HPDE6-E6E7 (cell line): ENCODE data around the gene OSBPL9.
"Not testable (repeated sequence)": the region's sequence is repeated elsewhere in the genome, so short reads cannot be mapped to it uniquely, and the experiment has no call there.

Source experiments
- DNase-seq: peaks from one replicate; pipeline ENCODE4 v3.0.0; 2011; ENCODE audit warnings: missing footprints; ENCODE audit errors: extremely low spot score

OSBPL9 gene

DNA sequence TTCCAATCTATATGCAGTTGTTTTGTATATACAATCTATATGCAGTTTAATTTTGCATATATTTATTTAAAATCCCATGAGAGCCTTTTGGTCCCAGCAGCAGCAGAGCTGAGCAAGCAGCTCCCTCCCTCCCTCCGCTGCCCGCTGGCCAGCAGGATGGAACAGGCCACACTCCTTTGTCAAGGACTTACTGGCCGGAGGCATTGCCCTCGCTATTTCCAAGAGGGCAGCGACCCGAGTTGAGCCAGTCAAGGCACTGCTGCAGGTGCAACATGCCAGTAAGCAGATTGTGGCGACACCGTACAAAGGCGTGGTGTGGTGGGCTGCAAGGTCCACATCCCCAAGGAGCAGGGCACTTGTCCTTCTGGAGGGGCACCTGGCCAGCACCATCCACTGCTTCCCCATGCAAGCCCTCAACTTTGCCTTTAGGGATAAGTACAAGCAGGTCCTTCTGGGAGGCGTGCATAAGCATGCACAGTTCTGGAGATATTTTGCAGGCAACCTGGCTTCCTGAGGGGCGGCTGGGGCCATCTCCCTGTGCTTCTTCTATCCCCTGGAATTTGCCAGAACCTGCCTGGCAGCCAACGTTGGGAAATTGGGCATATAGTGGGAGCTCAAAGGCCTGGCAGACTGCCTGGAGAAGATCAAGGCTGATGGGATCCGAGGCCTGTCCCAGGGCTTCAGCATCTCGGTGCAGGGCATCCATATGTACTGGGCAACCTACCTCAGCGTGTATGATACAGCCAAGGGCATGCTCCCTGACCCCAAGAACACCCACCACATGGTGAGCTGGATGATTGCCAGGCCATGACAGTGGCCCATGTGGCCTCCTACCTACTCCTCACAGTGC lies 92.2 kb downstream of the OSBPL9 start:
- DNase-seq, result no peak

- no peak for DNase-seq
Measured at GRCh38 chr1:51709951-51710350, 93.1 kb downstream of the OSBPL9 start.

DNA sequence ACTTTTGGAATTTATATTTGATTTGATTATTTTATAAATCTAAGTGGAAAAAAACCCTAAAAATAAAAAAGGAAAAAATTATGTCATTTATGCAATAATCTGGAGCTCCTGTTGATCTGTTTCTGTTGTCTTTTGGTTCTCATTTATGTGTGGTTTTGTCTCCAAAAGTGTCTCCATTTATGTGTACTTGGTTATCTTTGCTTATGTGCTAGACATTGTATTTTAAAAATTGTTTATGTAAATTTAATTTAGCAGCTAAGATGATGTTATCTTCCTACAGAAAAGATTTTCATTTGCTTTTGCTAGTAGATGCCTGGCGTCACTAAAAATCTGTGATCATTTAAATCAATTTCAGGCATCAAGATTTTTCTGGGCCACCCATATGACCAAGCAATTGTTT lies 95.7 kb downstream of the OSBPL9 start:
- DNase-seq, result no peak

DNA sequence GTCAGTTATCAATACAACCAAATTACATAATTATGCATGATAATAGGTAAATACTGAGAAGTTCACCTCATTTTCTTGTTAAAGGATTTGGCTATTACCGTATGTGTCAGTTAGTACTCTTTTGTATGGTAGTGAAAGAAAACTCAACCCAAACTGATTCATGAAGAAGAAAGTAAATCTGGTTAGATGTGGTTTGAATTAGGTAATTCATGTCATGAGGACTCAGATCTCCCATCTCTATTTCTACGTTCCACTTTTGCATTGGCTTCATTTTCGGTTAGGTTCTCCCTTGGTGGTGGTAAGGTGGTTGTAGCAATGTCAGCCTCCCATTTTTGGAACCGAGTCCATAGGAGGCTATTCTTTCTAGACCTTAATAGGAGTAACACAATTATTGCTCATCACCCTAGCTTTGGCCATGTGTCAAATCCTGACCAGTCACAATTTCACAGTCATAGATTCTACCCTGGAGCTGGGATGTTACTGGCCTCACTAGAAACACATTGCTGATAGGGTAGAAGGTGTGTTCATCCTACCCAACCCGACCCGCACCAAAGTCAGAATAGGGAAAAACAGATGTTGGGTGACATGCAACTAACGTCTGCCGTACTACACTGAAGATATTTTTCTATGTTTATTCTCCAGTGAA lies 97.6 kb downstream of the OSBPL9 start:
- no peak for DNase-seq

DNA sequence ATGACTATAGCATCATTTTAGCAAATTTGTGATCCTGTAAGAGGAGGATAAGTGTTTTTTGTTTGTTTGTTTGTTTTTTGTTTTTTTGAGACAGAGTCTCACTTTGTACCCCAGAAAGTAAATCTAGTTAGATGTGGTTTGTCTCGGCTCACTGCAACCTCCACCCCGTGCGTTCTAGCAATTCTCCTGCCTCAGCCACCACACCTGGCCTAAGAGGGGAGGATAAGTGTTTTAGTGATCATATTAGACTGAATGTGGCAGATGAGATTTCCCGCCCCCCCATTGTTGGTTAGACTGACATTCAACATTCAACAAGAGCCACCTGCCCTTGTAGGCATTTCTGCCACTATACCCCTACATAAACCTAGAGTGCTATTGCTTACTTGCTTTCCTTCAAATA lies 98.5 kb downstream of the OSBPL9 start:
- DNase-seq, result no peak

DNA sequence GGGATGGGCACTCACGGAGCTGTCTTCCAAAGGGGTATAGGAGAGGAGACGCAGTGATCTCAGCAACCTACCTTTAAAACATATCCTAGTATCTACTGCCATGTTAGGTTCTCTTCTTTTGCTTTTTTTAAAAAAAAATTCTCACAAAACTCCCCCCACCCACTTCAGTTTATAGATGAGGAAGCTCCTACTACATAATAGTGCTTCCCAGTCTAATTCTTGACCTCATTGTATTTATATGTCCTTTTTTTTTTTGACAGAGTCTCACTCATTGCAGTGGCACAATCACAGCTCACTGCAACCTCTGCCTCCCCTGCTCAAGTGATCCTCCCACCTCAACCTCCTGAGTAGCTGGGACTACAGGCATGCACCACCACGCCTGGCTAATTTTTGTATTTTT lies 99.9 kb downstream of the OSBPL9 start:
- no peak for DNase-seq

DNA sequence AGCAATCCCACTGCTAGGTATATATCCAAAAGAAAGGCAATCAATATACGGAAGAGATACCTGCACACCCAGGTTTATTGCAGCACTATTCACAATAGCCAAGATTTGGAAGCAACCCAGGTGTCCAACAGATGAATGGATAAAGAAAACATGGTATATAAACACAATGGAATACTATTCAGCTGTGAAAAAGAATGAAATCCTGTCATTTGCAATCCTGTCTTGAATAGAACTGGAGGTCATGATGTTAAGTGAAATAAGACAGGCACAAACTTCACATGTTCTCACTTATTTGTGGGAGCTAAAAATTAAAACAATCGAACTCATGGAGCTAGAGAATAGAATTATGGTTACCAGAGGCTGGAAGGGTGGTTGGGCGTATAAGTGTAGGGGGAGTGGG lies 101.0 kb downstream of the OSBPL9 start:
- no peak for DNase-seq

- DNase-seq, result no peak
Measured at GRCh38 chr1:51719146-51719545, 102.3 kb downstream of the OSBPL9 start.

DNA sequence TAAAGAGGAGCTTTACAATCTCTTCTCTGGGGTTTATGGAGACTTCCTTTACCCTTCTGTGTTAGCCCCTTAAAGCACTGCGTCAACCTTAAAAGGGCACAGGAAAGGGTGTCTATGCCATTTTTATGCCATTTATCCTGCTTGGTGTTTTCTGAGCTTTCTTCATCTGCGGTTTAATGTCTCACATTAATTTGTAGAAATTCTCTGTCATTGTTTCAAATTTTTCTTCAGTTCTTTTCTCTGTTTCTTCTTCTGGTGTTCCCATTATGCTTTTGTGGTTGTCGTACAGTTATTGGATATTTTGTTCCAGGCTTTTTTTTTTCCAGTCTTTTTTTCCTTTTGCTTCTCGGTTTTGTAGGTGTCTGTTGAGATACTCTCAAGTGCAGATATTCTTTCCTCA lies 107.9 kb downstream of the OSBPL9 start:
- DNase-seq, result no peak

DNA sequence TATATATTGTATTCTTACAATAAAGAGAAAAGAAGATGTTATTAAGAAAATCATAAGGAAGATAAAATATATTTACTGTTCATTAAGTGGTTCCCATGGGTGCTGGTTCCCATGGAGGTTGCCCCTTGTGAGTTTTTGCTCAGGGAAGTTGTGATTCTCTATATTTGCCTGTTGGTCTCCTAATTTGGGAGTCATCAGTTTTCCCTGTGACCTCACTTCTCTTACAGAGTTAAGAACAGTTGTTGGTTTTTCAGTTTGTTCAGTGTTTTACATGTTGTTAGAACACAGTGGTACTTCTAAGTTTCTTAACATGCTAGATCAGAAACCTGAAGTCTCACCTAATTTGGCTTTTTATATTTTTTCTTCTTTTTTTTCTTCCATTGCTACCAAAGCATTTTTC lies 109.2 kb downstream of the OSBPL9 start:
- no peak for DNase-seq

GRCh38 chr1:51726544-51727225 lies 109.8 kb downstream of the OSBPL9 start:
- DNase-seq, result no peak

DNA sequence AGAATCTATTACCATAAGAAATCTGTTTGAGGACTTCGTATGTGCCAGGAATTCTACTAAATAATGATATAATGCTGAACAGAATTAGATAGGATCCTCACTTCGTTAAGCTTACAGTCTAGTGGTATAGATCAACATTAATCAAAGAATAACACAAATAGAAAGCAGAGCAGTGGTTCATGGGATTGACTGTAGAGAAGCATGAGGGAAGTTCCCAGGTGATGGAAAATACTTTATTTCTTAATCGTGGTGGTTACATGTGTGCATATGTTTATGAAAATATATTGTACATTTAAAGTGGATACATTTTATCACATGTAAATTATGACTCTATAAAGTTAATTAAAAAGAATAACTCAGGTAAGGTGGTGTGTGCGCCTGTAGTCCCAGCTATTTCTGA lies 110.5 kb downstream of the OSBPL9 start:
- DNase-seq, result no peak

DNA sequence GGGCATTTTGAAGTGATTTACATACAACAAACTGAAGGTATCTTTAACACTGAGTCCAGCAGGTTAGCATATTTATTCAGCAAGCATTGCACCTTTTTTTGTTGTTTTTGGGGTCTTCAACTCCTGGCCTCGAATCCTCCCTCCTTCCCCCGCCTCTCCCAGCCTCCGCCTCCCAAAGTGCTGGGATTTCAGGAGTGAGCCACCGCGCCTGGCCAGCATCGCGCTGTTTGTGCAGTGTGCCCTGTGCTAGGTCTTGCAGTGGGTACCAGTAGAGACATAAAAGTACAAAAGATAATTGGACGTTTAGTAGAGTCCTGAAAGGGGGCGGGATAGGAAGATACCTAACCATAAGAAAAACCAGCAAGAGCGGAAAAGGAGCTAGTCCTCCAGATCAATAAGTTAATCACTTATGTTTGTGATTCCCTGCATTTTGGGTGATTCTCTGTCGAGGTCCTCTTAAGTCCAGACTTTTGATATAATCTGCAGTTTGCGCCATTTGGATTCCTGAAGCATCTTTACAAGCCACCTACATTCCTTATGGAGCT lies 111.8 kb downstream of the OSBPL9 start:
- no peak for DNase-seq

DNA sequence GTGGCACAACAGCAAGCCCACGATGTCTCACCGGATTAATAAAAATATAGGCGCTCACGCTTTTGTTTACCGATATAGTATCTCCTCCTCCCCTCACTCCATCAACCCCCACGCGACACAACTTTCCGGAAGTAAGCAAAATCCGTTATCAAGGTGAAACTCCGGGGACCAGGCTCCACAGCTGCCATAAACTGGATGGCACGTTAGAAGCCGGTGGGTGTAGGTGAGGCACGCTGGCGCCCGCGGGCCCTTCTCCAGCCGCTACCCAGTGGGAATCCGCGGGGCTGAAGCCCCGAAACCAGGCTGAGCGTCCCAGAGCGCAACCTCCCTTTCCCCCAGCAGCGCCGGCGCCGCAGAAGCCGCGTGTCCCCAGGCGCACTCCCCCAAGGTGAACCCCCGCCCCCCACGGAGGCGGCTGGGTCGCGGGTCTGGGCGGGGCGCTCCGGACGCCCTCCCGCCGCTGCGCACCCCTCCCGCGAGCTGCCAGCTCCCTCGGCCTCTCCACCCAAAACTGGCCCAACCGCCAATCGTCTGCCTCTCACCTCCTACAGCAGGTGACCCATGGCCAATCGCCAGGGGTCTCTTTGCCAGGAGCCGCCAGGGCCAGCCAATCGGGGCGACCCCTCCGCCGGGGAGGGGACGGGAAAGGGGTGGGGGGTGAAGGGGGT lies 112.4 kb downstream of the OSBPL9 start:
- DNase-seq, result peak; percentile 94

- DNase-seq, result no peak
Measured at GRCh38 chr1:51729824-51730301, 113.0 kb downstream of the OSBPL9 start.

DNA sequence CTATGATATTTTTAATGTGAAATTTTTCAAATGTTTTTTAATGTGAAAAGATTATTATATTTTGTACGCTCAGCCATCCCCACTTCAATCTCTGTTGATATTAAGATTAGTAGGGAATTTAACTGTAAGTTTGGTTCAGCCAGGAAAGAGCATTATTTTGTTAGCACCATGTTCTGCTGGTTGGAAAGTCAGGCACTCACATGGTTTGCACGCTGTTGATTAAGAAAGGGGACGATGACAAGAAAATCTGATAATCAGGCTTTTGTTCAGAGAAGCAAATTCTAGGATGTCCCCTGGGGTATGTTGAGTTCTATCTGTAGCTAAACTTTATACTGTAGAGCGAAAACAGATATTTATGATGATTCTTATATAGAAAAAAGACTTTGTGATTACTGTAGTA lies 115.1 kb downstream of the OSBPL9 start:
- no peak for DNase-seq

DNA sequence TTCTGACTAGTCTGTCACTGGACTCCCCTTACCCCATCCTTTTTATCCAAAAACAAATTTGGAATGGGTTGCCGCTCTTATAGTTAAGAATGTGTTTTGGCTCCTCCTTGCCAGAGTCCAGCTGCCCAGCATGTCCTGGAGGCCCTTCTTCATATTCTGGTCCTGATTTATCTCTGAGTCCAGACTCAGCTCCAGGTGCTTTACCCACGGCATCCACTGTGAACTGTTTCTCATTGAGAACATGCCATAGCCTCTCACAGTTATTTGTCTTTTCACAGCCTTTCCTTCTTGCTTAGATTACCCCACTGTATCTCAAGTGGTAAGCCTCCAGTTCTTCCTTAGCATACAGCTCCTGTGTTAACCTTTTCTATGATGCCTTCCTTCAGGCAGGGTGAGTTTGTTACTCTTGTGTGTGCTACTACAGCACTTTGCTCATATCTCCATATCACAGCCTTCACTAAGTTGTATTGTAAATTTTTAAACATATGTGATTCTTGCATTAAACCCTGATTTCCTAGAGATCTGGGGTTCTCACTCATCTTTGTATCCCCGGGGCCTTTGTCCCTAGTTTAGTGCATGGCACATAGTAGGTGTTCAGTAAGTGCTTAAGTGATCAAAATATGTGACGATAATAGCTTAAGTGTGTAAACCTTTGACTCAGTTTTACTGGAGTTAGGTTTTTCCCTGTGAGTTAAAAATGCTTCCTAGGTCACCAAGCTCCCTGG lies 116.0 kb downstream of the OSBPL9 start:
- no peak for DNase-seq

DNA sequence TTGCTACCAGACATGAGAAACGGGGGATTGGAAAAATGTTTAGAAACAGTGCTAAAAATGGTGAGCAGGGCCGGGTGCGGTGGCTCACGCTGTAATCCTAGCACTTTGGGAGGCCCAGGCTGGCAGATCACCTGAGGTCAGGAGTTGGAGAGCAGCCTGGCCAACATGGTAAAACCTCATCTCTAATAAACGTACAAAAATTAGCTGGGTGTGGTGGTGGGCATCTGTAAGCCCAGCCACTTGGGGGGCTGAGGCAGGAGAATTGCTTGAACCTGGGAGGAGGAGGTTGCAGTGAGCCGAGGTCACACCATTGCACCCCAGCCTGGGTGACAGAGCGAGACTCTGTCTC lies 116.5 kb downstream of the OSBPL9 start:
- DNase-seq, result not testable (repeated sequence)

GRCh38 chr1:51733793-51734522 lies 117.1 kb downstream of the OSBPL9 start:
- DNase-seq, result no peak

DNA sequence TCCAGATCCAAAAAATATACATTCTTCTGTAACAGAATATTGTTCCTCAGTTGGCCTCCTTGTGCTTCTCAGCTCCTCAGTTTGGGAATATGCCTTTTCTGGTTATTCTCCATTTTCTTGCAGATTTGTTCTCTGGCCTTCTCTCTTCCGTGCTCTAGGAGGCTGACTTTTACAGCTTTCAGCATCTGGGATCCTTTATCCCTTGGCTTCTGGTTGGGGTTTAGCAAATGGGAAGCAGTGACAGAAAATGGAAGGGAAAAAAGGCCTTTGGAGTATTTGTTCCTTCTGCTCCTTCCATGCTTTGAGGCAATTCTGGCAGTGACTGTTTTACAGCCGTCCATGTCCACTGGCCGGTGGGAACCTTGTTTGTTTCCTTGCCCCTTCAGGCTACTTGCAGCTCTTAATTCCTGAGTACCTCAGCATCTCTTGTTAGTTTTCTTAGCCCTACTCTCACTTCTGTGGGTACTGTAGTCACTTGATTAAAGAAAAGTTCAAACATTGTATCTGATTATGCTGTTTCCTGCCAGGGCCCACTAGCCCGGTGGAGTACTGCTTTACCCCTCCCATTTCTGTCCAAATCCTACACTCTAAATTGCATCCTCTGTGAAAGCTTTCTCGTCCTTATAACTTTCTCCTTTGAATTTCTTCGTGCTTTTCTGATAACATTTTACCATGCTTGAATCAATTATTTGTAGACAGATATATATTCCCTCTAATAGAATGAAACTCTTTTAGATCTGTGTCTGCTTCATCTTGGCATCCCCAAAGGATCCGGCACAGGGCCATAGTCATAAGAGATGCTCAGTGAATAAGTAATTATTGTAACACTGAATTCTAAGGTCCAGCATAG lies 118.2 kb downstream of the OSBPL9 start:
- no peak for DNase-seq
